Muscle of back (tissue), 11 donors: ENCODE measurements around the gene SPOP. TPM values are rescaled to one million over a fixed set of nuclear protein-coding genes. Genes with fewer than 3 reads are reported as not detected.
"Not testable (repeated sequence)": the region's sequence is repeated elsewhere in the genome, so short reads cannot be mapped to it uniquely, and the experiment has no call there.

Experiments used
- DNase-seq, 3 donors: peaks; one replicate each; pipeline versions ENCODE4 v3.0.0 to v3.0.0-alpha.2; 2013
- polyA plus RNA-seq, 10 donors: library from polyadenylated mRNA; unstranded; fragments of 120-200 nt; gene quantifications; one replicate each; pipeline ENCODE4 v1.2.1, GENCODE V29; 2013; ENCODE audit not compliant: insufficient read length in 10 of 10

The SPOP gene
- polyA plus RNA-seq, 10 donors = 46.6 to 57.4 (median 50.7) TPM

- DNase-seq = no peak
Measured at GRCh38 chr17:49553676-49554335, 124.1 kb downstream of the SPOP start.

- DNase-seq = peak in 2 of 3 donors; percentile 50 to 82
Measured at GRCh38 chr17:49552070-49552751, 125.7 kb downstream of the SPOP start.

- no peak for DNase-seq
Measured at GRCh38 chr17:49551221-49552069, 126.5 kb downstream of the SPOP start.

- DNase-seq = not testable (repeated sequence)
Measured at GRCh38 chr17:49550764-49551163, 127.1 kb downstream of the SPOP start.

GRCh38 chr17:49549691-49550678 is 127.9 kb downstream of the SPOP start:
- DNase-seq = no peak

- DNase-seq = no peak
Measured at GRCh38 chr17:49549311-49549605, 128.6 kb downstream of the SPOP start.

Other genes with a start within 250 kb of the SPOP start
- gene NGFR, start 182.8 kb downstream of the SPOP start, polyA plus RNA-seq = 10 to 100 TPM; 33.6 to 85.7 (median 47.6) TPM
- gene NXPH3, start 102.2 kb downstream of the SPOP start, polyA plus RNA-seq = 1 to 10 TPM; 1.2 to 1.7 (median 1.3) TPM
- gene SLC35B1, start 29.9 kb upstream of the SPOP start, polyA plus RNA-seq = 10 to 100 TPM; 45.7 to 63.8 (median 54.2) TPM
- gene FAM117A, start 86.0 kb upstream of the SPOP start, polyA plus RNA-seq = 10 to 100 TPM; 12.7 to 25.1 (median 18.0) TPM
- 10 to 100 TPM; 21.9 to 35.2 (median 27.7) TPM for gene KAT7, start 110.6 kb upstream of the SPOP start, polyA plus RNA-seq
- gene TAC4, start 170.0 kb upstream of the SPOP start, polyA plus RNA-seq = 1 to 10 TPM in 7 of 10 donors, under 1 TPM in 3; 0.69 to 2.2 (median 1.3) TPM